GM13977 (cell line): ENCODE data around the gene CDC42BPB.

Experiments
- DNase-seq: peaks from one replicate; pipeline ENCODE4 v3.0.0; 2012; ENCODE audit warnings: low spot score
- in situ Hi-C: fragments of 300-500 bp; cut with MboI; formaldehyde crosslinking; loops from one replicate; pipeline ENCODE4 v1.12.0; 2022; ENCODE audit warnings: low sequenced_read_pairs, low pct_unique_long_range_greater_than_20kb, mixed read lengths, inconsistent platforms; ENCODE audit not compliant: unreplicated experiment
- TF ChIP-seq, protein P1 (sequence below): IDR thresholded peaks from 2 replicates; pipeline ENCODE4 v1.5.1; 2012; ENCODE audit warnings: mild to moderate bottlenecking, control low read depth; ENCODE audit not compliant: insufficient read depth; ENCODE audit errors: extremely low read depth, missing control alignments

Gene CDC42BPB

DNA sequence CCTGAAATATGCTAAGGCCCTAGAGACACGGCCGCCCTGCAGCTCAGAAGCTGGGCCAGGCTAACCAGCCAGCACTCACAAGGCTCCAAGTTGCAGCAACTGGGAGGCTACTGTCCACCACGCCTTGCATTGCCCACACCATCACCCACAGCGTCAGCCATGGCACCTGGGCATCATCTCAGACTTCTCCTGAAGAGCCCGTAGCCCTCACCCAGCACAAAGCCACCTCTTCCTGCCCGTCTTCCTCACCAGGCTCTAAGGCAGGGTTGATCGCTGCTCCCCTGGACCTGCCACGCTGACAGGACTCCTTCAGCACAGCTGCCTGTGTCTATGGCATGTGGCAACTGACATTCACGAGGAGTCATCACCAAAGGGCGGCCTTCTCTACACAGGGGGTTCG is 38.1 kb downstream of the CDC42BPB start:
- no peak for DNase-seq
- in situ Hi-C loops = no loop called here
- TF ChIP-seq, protein P1, sequence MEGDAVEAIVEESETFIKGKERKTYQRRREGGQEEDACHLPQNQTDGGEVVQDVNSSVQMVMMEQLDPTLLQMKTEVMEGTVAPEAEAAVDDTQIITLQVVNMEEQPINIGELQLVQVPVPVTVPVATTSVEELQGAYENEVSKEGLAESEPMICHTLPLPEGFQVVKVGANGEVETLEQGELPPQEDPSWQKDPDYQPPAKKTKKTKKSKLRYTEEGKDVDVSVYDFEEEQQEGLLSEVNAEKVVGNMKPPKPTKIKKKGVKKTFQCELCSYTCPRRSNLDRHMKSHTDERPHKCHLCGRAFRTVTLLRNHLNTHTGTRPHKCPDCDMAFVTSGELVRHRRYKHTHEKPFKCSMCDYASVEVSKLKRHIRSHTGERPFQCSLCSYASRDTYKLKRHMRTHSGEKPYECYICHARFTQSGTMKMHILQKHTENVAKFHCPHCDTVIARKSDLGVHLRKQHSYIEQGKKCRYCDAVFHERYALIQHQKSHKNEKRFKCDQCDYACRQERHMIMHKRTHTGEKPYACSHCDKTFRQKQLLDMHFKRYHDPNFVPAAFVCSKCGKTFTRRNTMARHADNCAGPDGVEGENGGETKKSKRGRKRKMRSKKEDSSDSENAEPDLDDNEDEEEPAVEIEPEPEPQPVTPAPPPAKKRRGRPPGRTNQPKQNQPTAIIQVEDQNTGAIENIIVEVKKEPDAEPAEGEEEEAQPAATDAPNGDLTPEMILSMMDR = no peak

DNA sequence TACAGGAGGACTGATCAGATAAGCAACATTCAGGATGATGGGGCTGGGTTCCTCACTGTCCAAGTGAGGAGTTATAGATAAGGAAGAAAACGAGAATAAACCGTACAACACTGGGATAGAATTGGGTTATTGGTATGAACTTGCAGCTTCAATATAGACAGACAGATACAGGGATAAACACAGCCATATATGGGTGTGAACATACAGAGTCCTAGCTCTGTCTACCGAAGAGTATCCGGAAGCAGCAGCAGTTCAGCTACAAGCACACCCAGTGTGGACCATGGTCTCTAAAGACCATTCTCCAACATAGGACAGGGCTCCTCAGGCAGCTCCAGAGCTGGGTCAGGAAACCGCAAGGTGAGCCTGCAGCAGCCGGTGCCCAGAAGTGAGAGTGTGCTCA is 40.8 kb downstream of the CDC42BPB start:
- no peak for DNase-seq
- in situ Hi-C loops = no loop called here
- TF ChIP-seq, protein P1 = no peak

DNA sequence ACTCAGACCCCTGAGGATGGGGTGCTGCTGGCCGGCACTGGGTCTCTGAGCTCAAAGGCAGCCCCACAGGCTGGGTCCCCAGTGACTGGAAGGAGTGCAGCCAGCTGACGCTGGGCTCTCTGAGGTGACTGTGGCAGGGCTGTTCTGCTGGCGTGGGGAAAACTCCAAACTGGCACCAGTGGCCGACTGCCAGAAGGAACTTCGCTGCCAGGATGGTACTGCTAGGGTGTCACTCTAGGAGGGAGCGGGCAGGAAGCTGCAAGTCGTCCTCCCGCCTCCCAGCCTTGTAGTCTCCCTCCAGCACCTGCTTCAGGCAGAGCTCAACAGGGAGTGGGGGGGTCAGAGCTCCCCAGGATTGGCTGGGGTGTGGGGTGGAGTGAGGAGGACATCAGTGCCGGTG is 41.3 kb downstream of the CDC42BPB start:
- DNase-seq = no peak
- TF ChIP-seq, protein P1 = no peak
- in situ Hi-C loops = no loop called here

DNA sequence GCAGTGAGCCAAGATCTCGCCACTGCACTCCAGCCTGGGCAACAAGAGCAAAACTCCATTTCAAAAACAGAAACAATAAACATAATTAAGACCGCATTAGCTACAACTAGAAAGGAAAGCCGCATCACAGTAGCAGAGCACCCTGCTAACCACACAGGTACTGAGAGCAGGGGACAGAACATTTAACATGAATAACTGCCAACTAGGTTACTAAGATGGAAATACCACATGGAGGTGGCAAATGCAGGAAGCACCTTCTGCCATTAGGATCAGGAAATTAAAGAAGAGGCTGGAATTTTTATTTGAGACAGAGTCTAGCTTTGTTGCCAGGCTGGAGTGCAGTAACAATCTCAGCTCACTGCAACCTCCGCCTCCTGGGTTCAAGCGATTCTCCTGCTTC is 41.9 kb downstream of the CDC42BPB start:
- in situ Hi-C loops = no loop called here
- TF ChIP-seq, protein P1 = no peak
- no peak for DNase-seq

DNA sequence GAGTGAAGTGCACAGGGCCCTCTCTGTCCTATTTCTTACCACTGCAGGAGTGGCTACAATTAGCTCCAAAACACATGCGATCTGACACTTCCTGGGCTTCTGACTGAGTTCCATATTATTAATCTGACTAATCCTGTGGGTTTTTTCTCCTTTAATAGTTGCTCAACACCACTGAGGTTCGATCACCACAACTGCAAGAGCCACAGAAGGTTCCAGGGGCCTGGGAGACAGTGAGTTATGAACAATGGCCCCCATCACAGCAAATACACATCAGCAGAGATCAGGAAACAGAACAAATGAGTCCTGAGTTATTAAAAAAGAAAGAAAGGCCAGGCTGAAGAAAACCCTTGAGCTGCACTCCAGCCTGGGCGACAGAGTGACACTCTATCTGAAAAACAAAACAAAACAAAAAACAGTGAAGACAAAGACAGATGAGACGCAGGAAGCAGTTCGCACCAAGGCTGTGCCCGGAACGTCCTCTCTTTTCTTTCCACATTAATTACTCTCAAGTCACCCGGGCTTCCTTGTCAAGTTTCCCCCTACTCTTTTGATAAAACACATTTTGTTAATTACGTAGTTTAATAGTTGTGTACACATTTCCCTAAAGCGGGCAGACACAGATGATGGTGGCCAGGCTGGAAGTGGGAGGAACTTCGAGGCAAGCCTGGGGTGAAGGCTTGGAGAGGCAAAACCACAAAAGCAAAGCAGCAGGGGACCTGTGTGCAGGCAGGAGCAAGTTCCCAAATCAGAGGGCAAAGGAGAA is 42.7 kb downstream of the CDC42BPB start:
- TF ChIP-seq, protein P1 = no peak
- peak; percentile 38 for DNase-seq
- in situ Hi-C loops = no loop called here

DNA sequence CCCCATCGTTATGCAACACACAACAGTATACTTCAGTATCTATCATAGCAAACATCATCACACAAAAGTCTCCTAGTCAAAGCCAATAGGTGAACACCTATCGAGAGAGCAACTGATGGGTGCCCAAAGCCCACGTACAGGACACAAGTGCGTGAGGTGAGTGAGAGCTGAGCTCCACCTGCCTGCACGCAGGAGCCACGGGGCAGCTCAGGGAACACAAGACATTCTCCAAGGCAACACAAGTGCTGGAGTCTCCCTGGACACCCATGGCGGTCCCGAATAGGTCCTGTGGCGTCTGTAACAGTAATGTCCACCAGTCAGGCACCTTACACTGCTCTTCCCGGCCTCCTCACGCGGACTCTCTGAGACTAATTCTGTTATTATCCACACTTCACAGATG is 44.3 kb downstream of the CDC42BPB start:
- in situ Hi-C loops = no loop called here
- TF ChIP-seq, protein P1 = no peak
- DNase-seq = no peak
